ENCODE measurements around the gene POLD2.
"Not testable (repeated sequence)": the region's sequence is repeated elsewhere in the genome, so short reads cannot be mapped to it uniquely, and the experiment has no call there.

The POLD2 gene

GRCh38 chr7:44123190-44124003 lies at the start of gene POLD2:
POLD2 (minus strand) TSS chr7:44123548; CDS start chr7:44122053, 1,495 bp downstream.
- peak; percentile 98 for DNase-seq

- DNase-seq: no peak
These were observed 49.6 kb upstream of the POLD2 start for GRCh38 chr7:44172803-44173424.

GRCh38 chr7:44172352-44172751 lies 49.0 kb upstream of the POLD2 start:
- DNase-seq: no peak

GRCh38 chr7:44171901-44172300 lies 48.6 kb upstream of the POLD2 start:
- DNase-seq: not testable (repeated sequence)

- no peak for DNase-seq
These were observed 44.6 kb upstream of the POLD2 start for GRCh38 chr7:44167920-44168319.

- peak; percentile 68 for DNase-seq
These were observed 40.2 kb upstream of the POLD2 start for GRCh38 chr7:44163591-44163990.

GRCh38 chr7:44162785-44163395 lies 39.5 kb upstream of the POLD2 start:
- DNase-seq: no peak

GRCh38 chr7:44162179-44162578 lies 38.8 kb upstream of the POLD2 start:
- DNase-seq: no peak

GRCh38 chr7:44161371-44161770 lies 38.0 kb upstream of the POLD2 start:
- no peak for DNase-seq

GRCh38 chr7:44159824-44160630 lies 36.7 kb upstream of the POLD2 start:
- no peak for DNase-seq

GRCh38 chr7:44158873-44159631 lies 35.7 kb upstream of the POLD2 start:
- no peak for DNase-seq

- DNase-seq: no peak
These were observed 34.9 kb upstream of the POLD2 start for GRCh38 chr7:44158096-44158872.

- DNase-seq: no peak
These were observed 34.0 kb upstream of the POLD2 start for GRCh38 chr7:44157116-44158080.

GRCh38 chr7:44156453-44157010 lies 33.2 kb upstream of the POLD2 start:
- no peak for DNase-seq

- DNase-seq: no peak
These were observed 32.1 kb upstream of the POLD2 start for GRCh38 chr7:44155191-44156185.

- no peak for DNase-seq
These were observed 31.4 kb upstream of the POLD2 start for GRCh38 chr7:44154703-44155102.

- DNase-seq: no peak
These were observed 30.6 kb upstream of the POLD2 start for GRCh38 chr7:44153948-44154335.
